ENCODE results near the gene PHAF1. TPM values are rescaled to one million over a fixed set of nuclear protein-coding genes. Genes with fewer than 3 reads are reported as not detected.
A peak's percentile ranks its signal among the peaks of the same experiment; 100 is the strongest.

Gene PHAF1
- total RNA-seq, 1 experiment from 2014 or later, result 15.7 TPM

- ChIA-PET CTCF (no interaction called here), POLR2A (no interaction called here)
- H3K36me3 ChIP-seq (ENCODE audit: control insufficient read depth, insufficient read depth, low read length), result peaks cover 5% of the 10 kb centered on the region; the same call in 1 of the 2 replicates
- H3K27ac ChIP-seq (ENCODE audit: low read length), result no peak overlapping the region
- peaks cover 5% of the 10 kb centered on the region for H3K4me1 ChIP-seq (ENCODE audit: control insufficient read depth, insufficient read depth, low read length)
- intact Hi-C loops (cut with micrococcal nuclease; ENCODE audit: unreplicated experiment) (no loop called here), in situ Hi-C loops (cut with HindIII; ENCODE audit: low pct_unique_long_range_greater_than_20kb, low sequenced_read_pairs) (no loop called here)
- H3K9me3 ChIP-seq (ENCODE audit: control insufficient read depth, insufficient read depth, low read depth, low read length), result no peaks in the 10 kb centered on the region
- TSS peak; percentile 63 for BruUV-seq (replicated peaks)
- DNase-seq (ENCODE audit: low read depth, low spot score) (no peak), ATAC-seq (no peak)
- H3K27me3 ChIP-seq (ENCODE audit: control insufficient read depth, insufficient read depth, low read length), result no peaks in the 10 kb centered on the region
- no peak overlapping the region for H3K4me3 ChIP-seq (ENCODE audit: low read depth in 2 of 2, low read length in 2 of 2)
- TF ChIP-seq, protein P1, sequence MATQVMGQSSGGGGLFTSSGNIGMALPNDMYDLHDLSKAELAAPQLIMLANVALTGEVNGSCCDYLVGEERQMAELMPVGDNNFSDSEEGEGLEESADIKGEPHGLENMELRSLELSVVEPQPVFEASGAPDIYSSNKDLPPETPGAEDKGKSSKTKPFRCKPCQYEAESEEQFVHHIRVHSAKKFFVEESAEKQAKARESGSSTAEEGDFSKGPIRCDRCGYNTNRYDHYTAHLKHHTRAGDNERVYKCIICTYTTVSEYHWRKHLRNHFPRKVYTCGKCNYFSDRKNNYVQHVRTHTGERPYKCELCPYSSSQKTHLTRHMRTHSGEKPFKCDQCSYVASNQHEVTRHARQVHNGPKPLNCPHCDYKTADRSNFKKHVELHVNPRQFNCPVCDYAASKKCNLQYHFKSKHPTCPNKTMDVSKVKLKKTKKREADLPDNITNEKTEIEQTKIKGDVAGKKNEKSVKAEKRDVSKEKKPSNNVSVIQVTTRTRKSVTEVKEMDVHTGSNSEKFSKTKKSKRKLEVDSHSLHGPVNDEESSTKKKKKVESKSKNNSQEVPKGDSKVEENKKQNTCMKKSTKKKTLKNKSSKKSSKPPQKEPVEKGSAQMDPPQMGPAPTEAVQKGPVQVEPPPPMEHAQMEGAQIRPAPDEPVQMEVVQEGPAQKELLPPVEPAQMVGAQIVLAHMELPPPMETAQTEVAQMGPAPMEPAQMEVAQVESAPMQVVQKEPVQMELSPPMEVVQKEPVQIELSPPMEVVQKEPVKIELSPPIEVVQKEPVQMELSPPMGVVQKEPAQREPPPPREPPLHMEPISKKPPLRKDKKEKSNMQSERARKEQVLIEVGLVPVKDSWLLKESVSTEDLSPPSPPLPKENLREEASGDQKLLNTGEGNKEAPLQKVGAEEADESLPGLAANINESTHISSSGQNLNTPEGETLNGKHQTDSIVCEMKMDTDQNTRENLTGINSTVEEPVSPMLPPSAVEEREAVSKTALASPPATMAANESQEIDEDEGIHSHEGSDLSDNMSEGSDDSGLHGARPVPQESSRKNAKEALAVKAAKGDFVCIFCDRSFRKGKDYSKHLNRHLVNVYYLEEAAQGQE (IDR thresholded peaks at IDR 0.05; ENCODE audit: insufficient read depth in 1 of 2, low read depth in 2 of 2, low read length in 1 of 2), result no peak
- TF ChIP-seq POLR2AphosphoS5 (IDR thresholded peaks at IDR 0.05; ENCODE audit: low read depth, low read length) (no peak), SIN3A (IDR thresholded peaks at IDR 0.05; ENCODE audit: borderline replicate concordance, insufficient read depth, low read depth, low read length) (no peak), TCF7L2 (IDR thresholded peaks at IDR 0.05; ENCODE audit: low read depth, low read length) (no peak)
- TF ChIP-seq, protein P2, sequence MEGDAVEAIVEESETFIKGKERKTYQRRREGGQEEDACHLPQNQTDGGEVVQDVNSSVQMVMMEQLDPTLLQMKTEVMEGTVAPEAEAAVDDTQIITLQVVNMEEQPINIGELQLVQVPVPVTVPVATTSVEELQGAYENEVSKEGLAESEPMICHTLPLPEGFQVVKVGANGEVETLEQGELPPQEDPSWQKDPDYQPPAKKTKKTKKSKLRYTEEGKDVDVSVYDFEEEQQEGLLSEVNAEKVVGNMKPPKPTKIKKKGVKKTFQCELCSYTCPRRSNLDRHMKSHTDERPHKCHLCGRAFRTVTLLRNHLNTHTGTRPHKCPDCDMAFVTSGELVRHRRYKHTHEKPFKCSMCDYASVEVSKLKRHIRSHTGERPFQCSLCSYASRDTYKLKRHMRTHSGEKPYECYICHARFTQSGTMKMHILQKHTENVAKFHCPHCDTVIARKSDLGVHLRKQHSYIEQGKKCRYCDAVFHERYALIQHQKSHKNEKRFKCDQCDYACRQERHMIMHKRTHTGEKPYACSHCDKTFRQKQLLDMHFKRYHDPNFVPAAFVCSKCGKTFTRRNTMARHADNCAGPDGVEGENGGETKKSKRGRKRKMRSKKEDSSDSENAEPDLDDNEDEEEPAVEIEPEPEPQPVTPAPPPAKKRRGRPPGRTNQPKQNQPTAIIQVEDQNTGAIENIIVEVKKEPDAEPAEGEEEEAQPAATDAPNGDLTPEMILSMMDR (IDR thresholded peaks at IDR 0.05), result no peak
Observed at GRCh38 chr16:67147437-67148140, 37.8 kb downstream of the PHAF1 start.

DNA sequence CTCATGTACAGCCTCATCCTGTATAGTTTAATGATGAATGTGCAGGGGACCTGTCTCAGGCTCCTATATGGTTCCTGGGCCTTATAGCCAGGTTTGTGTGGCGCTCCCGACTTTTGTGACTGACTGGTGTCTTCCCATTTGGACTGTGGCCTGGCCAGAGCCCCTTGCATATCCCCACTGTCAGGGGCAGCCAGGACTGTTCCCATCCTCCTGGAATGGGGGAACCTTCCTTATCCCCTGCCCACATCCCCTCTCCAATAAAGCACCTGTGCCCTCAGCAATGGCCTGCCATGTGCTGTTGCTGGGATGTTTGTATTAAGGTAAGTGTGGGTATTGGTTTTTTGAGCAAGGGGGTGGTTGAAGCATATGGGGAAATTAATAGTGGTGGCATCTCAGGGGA is 38.5 kb downstream of the PHAF1 start:
- no peak for ATAC-seq
- ChIA-PET CTCF (no interaction called here), POLR2A (no interaction called here)
- Histone ChIP-seq H3K27ac (ENCODE audit: low read length) (no peak overlapping the region), H3K4me3 (ENCODE audit: low read depth in 2 of 2, low read length in 2 of 2) (no peak overlapping the region), H3K4me1 (ENCODE audit: control insufficient read depth, insufficient read depth, low read length) (peaks cover 5% of the 10 kb centered on the region), H3K9me3 (ENCODE audit: control insufficient read depth, insufficient read depth, low read depth, low read length) (no peaks in the 10 kb centered on the region), H3K27me3 (ENCODE audit: control insufficient read depth, insufficient read depth, low read length) (no peaks in the 10 kb centered on the region), H3K36me3 (ENCODE audit: control insufficient read depth, insufficient read depth, low read length) (peaks cover 5% of the 10 kb centered on the region; the same call in 1 of the 2 replicates)
- no peak for DNase-seq (ENCODE audit: low read depth, low spot score)
- no TSS peak for BruUV-seq (replicated peaks)
- intact Hi-C loops (cut with micrococcal nuclease; ENCODE audit: unreplicated experiment), result no loop called here
- TF ChIP-seq, protein P1 (IDR thresholded peaks at IDR 0.05; ENCODE audit: insufficient read depth in 1 of 2, low read depth in 2 of 2, low read length in 1 of 2), result no peak
- no peak for TF ChIP-seq SIN3A (IDR thresholded peaks at IDR 0.05; ENCODE audit: borderline replicate concordance, insufficient read depth, low read depth, low read length)
- no peak for TF ChIP-seq TCF7L2 (IDR thresholded peaks at IDR 0.05; ENCODE audit: low read depth, low read length)
- TF ChIP-seq, protein P2 (IDR thresholded peaks at IDR 0.05), result no peak
- no peak for TF ChIP-seq POLR2AphosphoS5 (IDR thresholded peaks at IDR 0.05; ENCODE audit: low read depth, low read length)
- in situ Hi-C loops (cut with HindIII; ENCODE audit: low pct_unique_long_range_greater_than_20kb, low sequenced_read_pairs), result no loop called here

Data from Panc1 (cell line).